Kidney tubule cell (primary cell): ENCODE measurements around the gene EIF6.
"Not testable (repeated sequence)": the region's sequence is repeated elsewhere in the genome, so short reads cannot be mapped to it uniquely, and the experiment has no call there.

Experiments
- DNase-seq: peaks from one replicate; pipeline ENCODE4 v3.0.0-alpha.2; 2018; ENCODE audit warnings: low spot score

The EIF6 gene

GRCh38 chr20:35254448-35254999, 30.0 kb downstream of the EIF6 start:
- no peak for DNase-seq

GRCh38 chr20:35253010-35253409, 31.6 kb downstream of the EIF6 start:
- no peak for DNase-seq

- DNase-seq = not testable (repeated sequence)
Observed at GRCh38 chr20:35252598-35252997, 32.0 kb downstream of the EIF6 start.

GRCh38 chr20:35252037-35252461, 32.5 kb downstream of the EIF6 start:
- no peak for DNase-seq

- no peak for DNase-seq
Observed at GRCh38 chr20:35251613-35251940, 33.0 kb downstream of the EIF6 start.

- no peak for DNase-seq
Observed at GRCh38 chr20:35248641-35249475, 35.7 kb downstream of the EIF6 start.

- no peak for DNase-seq
Observed at GRCh38 chr20:35246723-35247122, 37.8 kb downstream of the EIF6 start.

DNA sequence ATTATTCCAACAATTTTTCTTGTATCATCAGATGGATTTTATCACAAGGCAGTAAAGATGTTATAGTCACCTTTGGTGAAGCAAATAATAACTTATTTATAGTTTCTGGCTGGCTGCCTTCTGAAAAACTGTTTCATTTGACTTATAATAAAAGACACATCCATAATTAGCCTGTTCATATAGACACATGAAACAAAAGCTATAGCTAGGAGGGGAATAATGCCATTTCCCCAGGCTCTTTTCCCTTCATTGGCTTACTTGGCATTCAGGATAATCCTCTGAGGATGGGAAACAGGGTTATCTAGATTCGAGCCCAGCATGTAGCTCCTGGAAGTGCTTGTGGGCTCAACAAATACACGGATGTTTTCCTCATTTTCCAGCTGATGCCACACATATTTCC, 40.6 kb downstream of the EIF6 start:
- no peak for DNase-seq

DNA sequence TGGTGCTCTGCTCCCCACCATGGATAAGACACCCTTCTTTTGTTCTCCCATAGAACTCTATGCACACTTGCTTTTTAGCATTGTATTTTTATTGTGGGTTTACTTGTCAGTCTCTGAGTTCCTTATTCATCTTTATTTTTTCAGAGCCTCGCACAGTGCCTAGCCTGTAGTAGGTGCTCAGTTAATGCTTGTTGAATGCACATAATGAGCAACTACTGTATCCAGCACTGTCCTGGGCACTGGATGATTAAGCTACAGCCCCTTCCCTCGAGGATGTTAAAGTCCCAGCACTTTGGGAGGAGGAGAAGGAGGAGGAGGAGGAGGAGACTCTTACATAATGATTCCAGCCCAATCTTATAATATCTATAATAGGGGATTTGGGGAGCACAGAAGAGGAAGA, 41.3 kb downstream of the EIF6 start:
- no peak for DNase-seq

DNA sequence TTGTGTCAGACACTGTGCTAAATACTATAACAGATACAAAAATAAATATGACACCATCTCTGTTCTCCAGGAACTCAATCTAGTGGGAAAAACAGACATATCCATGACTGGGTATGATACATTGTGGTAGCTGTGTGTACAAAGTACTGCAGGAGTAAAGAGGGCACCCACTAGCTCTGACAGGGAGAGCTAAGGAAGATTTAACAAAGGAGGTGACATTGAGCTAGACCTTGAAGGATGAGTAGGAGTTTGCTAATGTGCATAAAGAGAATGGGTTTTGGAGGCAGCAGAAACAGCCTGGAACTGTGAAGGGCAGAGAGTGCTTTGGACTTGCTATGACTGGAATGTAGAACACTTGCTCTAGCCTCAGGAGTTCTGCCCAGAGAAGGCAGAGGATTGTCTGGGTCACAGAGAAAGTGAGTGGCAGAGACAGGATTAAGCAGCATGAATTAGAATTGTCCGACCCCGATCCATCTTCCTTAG, 43.7 kb downstream of the EIF6 start:
- DNase-seq = peak; percentile 80

DNA sequence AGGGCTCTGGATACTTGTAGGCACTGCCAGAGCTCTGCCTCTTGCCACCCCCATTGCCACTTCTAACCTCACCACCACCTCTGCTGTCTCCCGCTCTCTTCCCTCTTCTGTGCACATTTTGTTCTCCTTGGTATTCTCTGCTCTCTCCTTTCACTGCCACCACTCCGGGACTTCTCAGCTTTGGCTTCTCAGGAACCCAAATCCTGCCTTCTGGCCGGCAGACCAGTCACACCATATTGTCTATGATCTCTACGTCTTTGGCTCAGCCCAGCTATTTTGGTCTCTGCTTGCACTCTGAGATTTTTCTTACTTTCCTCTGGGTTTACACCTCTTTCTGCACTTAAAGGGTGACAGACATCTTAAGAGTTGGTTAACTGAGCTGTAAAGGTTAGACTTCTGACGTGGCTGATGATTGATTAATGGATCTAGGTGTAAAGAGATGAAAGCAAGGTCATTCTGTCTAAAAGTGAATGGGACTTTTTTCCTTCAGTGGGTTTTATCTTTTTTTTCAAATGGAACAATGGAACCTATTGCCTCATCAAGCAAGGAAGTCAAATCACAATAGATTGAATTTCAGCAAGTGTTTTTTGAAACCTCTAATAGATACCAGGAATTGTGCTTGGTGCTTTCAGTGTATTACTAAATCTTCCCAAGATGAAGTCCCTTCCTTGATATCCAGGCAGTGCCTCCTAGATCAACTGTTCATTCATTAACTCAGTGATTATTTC, 44.3 kb downstream of the EIF6 start:
- DNase-seq = no peak

DNA sequence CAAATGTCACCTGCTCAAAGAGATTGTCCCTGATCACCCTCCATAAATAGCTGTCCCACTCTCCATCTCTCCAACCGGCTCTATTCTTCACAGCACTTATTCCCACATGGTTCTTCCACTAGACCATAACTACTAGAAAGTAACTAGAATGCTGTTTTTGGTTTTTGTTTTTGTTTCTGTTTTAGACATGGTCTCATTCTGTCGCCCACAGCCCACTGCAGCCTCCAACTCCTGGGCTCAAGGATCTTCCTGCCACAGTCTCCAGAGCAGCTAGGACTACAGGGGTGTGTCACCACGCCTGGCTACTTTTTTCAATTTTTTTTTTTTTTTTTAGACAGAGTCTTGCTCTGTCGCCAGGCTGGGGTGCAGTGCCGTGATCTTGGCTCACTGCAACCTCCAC, 45.8 kb downstream of the EIF6 start:
- no peak for DNase-seq

DNA sequence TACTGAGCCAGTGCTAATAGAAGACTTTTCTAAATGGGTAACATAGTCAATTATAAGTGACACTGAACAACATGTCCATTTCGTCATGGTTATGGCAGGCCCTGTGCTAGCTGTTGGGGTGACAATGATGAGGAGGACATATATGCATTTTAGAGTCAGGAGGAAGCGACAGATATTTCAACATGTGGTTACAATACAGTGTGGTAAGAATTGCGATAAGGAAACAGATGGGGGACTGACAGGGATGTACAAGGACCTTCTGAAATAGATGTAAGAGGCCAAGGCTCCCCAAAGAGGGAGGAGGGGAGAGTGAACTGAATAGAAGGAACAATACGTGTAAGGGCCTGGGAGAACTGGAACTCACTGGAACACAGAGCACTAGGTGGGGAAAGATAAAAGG, 46.4 kb downstream of the EIF6 start:
- DNase-seq = no peak

DNA sequence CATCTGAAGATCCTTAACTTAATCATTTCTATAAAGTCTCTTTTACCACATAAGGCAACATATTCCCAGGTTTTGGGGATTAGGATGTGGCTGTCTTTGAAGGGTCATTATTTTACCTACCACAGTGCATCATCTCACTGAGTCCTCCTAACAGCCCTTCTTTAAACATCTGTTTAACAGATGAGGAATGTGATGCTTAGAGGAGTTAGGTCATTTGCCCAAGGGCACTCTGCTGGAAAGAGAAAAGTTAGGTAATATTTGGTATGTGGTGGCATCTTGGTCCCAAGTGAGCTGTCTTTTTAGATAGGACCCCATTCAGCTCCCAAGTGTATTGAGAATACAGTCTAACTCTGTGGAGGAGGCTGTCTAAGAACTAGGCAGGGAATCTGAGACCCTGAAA, 47.1 kb downstream of the EIF6 start:
- DNase-seq = no peak

DNA sequence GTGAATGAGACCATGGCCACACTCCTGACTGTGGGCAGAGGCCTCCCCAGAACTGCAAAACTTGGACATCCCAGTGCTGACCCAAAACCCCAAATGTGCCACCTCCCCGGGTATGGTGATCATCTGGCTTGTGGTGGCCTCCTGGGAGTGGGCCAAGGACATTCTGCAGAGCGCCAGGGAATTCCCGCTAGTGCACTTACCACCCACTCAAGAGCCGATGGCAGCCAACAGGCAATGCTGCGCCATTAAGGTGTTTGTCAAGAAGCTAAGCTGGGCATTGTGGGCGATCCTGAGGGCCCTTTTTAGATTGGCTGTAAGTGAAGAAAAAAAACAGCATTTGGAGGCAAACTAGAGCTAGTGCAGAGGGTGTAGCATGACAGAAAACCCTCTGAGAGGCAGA, 48.7 kb downstream of the EIF6 start:
- DNase-seq = no peak

DNA sequence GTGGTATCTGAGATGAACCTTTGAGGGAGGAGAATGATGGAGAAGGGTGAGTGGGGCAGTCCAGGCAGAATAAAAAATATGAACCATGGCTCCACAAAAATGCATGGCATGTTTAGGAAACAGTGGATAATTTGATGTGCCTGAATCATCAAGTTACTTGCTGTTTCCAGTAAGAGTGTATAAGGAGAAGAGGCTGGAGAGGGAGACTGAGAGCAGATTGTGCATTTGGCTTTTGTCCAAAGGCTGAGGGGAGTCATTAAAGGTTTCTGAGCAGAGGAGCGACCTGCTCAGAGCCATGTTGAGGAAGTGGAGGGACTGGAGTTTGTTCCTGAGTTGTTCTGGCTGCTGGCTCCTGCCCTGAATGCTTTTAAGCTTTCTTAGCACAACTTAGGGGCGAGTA, 52.0 kb downstream of the EIF6 start:
- DNase-seq = peak; percentile 70
